HL-60 (cell line): ENCODE results near the gene TEX101.

Experiments
- CTCF ChIP-seq: IDR thresholded peaks from one replicate; pipeline ENCODE4 v1.5.1; 2011; ENCODE audit warnings: low read length, control low read depth, inconsistent platforms; ENCODE audit not compliant: insufficient read depth
- GABPA ChIP-seq: IDR thresholded peaks from 2 replicates; pipeline ENCODE4 v1.6.1; 2012; ENCODE audit warnings: low read depth
- POLR2AphosphoS5 ChIP-seq: IDR thresholded peaks from 2 replicates; pipeline ENCODE4 v1.6.1; 2012; ENCODE audit warnings: low read depth
- REST ChIP-seq: IDR thresholded peaks from 2 replicates; pipeline ENCODE4 v1.6.1; 2012; ENCODE audit warnings: low read depth; ENCODE audit not compliant: insufficient replicate concordance

- TF ChIP-seq REST (no peak), CTCF (no peak), POLR2AphosphoS5 (no peak), GABPA (no peak)
These were observed 9.1 kb downstream of the TEX101 start for GRCh38 chr19:43423779-43424178.
